Measurements from ENCODE around the gene OR2H2. TPM values are rescaled to one million over a fixed set of nuclear protein-coding genes. Genes with fewer than 3 reads are reported as not detected.
A peak's percentile ranks its signal among the peaks of the same experiment; 100 is the strongest.

Gene OR2H2
- total RNA-seq, 4 donors from 2014 or later, result not detected

GRCh38 chr6:29553268-29554057 is 31.5 kb upstream of the OR2H2 start:
- Histone ChIP-seq H3K27ac (peak overlapping the region in 2 of 4 donors; percentile 22 to 49), H3K4me3 (peak overlapping the region in 3 of 4 donors; percentile 5 to 49 (median 31)), H3K9me3 (no peaks in the 10 kb centered on the region), H3K27me3 (peaks cover 52% of the 10 kb centered on the region), H3K36me3 (no peaks in the 10 kb centered on the region), H3K4me1 (peaks cover 4 to 15% (median 9%) of the 10 kb centered on the region in 4 donors)
- in situ Hi-C loops (cut with MboI; ENCODE audit: low pct_ligation_motif_present in 1 of 4, low pct_unique_long_range_greater_than_20kb in 1 of 4, low sequenced_read_pairs in 3 of 4), result no loop called here
- WGBS, 2 donors (ENCODE audit: low coverage in 1 of 2), result 12% methylated on average over 76 of the region's 83 CpGs; no CpG with 5 or more reads in 1 of the 2 donors
- peak; percentile 46 for DNase-seq
- intact Hi-C loops (cut with DNase I; ENCODE audit: low total_unique reads), result no loop called here
- peak in 2 of 3 donors; percentile 16 to 20 for TF ChIP-seq POLR2AphosphoS5 (IDR thresholded peaks at IDR 0.05)
- TF ChIP-seq CTCF (IDR thresholded peaks at IDR 0.05), result no peak
- TF ChIP-seq EP300 (IDR thresholded peaks at IDR 0.05; ENCODE audit: low read depth), result no peak
- no peak for TF ChIP-seq POLR2A (IDR thresholded peaks at IDR 0.05)

- intact Hi-C loops (cut with DNase I; ENCODE audit: low total_unique reads) (no loop called here), in situ Hi-C loops (cut with MboI; ENCODE audit: low pct_ligation_motif_present in 1 of 4, low pct_unique_long_range_greater_than_20kb in 1 of 4, low sequenced_read_pairs in 3 of 4) (no loop called here)
- peaks cover 52% of the 10 kb centered on the region for H3K27me3 ChIP-seq
- no peak overlapping the region for H3K4me3 ChIP-seq
- no peak overlapping the region for H3K27ac ChIP-seq
- 78 to 80% methylated on average over 2 to 5 of the region's 5 CpGs for WGBS, 2 donors (ENCODE audit: low coverage in 1 of 2)
- H3K4me1 ChIP-seq, result peaks cover 4 to 15% (median 9%) of the 10 kb centered on the region in 4 donors
- TF ChIP-seq POLR2AphosphoS5 (IDR thresholded peaks at IDR 0.05) (no peak), CTCF (IDR thresholded peaks at IDR 0.05) (no peak), POLR2A (IDR thresholded peaks at IDR 0.05) (no peak), EP300 (IDR thresholded peaks at IDR 0.05; ENCODE audit: low read depth) (no peak)
- no peaks in the 10 kb centered on the region for H3K9me3 ChIP-seq
- DNase-seq, result no peak
- H3K36me3 ChIP-seq, result no peaks in the 10 kb centered on the region
Observed at GRCh38 chr6:29554764-29555163, 30.2 kb upstream of the OR2H2 start.

GRCh38 chr6:29557320-29557719 is 27.6 kb upstream of the OR2H2 start:
- H3K27ac ChIP-seq, result no peak overlapping the region
- DNase-seq, result no peak
- intact Hi-C loops (cut with DNase I; ENCODE audit: low total_unique reads) (no loop called here), in situ Hi-C loops (cut with MboI; ENCODE audit: low pct_ligation_motif_present in 1 of 4, low pct_unique_long_range_greater_than_20kb in 1 of 4, low sequenced_read_pairs in 3 of 4) (no loop called here)
- H3K4me3 ChIP-seq, result no peak overlapping the region
- H3K9me3 ChIP-seq, result no peaks in the 10 kb centered on the region
- H3K36me3 ChIP-seq, result no peaks in the 10 kb centered on the region
- H3K4me1 ChIP-seq, result peaks cover 4 to 15% (median 9%) of the 10 kb centered on the region in 4 donors
- peaks cover 53% of the 10 kb centered on the region for H3K27me3 ChIP-seq
- TF ChIP-seq EP300 (IDR thresholded peaks at IDR 0.05; ENCODE audit: low read depth) (no peak), POLR2A (IDR thresholded peaks at IDR 0.05) (no peak), CTCF (IDR thresholded peaks at IDR 0.05) (no peak), POLR2AphosphoS5 (IDR thresholded peaks at IDR 0.05) (no peak)

- H3K4me3 ChIP-seq, result no peak overlapping the region
- peaks cover 44% of the 10 kb centered on the region for H3K27me3 ChIP-seq
- H3K27ac ChIP-seq, result no peak overlapping the region
- in situ Hi-C loops (cut with MboI; ENCODE audit: low pct_ligation_motif_present in 1 of 4, low pct_unique_long_range_greater_than_20kb in 1 of 4, low sequenced_read_pairs in 3 of 4), result no loop called here
- intact Hi-C loops (cut with DNase I; ENCODE audit: low total_unique reads), result no loop called here
- H3K9me3 ChIP-seq, result no peaks in the 10 kb centered on the region
- DNase-seq, result no peak
- 86 to 93% methylated on average over 12 to 22 of the region's 22 CpGs for WGBS, 2 donors (ENCODE audit: low coverage in 1 of 2)
- H3K36me3 ChIP-seq, result no peaks in the 10 kb centered on the region
- no peak for TF ChIP-seq CTCF (IDR thresholded peaks at IDR 0.05)
- no peak for TF ChIP-seq POLR2AphosphoS5 (IDR thresholded peaks at IDR 0.05)
- no peak for TF ChIP-seq POLR2A (IDR thresholded peaks at IDR 0.05)
- TF ChIP-seq EP300 (IDR thresholded peaks at IDR 0.05; ENCODE audit: low read depth), result no peak
- peaks cover 0 to 6% (median 4%) of the 10 kb centered on the region in 4 donors for H3K4me1 ChIP-seq
Observed at GRCh38 chr6:29558439-29559079, 26.4 kb upstream of the OR2H2 start.
